ENCODE results near the gene CDC27. TPM values are rescaled to one million over a fixed set of nuclear protein-coding genes. Genes with fewer than 3 reads are reported as not detected.
A peak's percentile ranks its signal among the peaks of the same experiment; 100 is the strongest.
"Not testable (repeated sequence)": the region's sequence is repeated elsewhere in the genome, so short reads cannot be mapped to it uniquely, and the experiment has no call there.

The CDC27 gene
- total RNA-seq, 1 donor from 2014 or later, result 112 TPM

DNA sequence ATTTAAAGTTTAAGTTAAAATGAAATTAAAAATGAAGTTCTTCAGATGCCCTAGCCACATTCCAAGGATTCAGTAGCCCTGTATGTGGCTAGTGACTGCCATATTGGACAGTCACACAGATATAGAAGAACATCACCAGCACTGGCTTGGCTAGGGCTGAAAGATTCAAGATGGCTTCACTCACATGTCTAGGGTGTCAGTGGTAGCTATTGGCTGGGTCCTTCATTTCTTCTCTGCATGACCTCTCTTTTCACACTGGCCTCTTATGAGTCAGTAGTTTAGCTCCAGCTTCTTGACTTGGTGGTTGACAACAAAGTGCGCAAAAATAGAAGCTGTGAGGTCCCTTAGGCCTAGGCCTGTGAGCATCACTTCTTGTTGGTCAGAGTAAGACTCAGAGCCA, 1.7 kb upstream of the CDC27 start:
- Histone ChIP-seq H3K27me3 (no peaks in the 10 kb centered on the region), H3K9me3 (no peaks in the 10 kb centered on the region), H3K36me3 (no peaks in the 10 kb centered on the region), H3K4me3 (no peak overlapping the region), H3K27ac (no peak overlapping the region), H3K4me1 (peaks cover 10 to 13% of the 10 kb centered on the region in 2 donors)
- intact Hi-C loops (cut with DNase I), result no loop called here
- no peak for DNase-seq (ENCODE audit: low spot score in 2 of 2)
- TF ChIP-seq, protein P1, sequence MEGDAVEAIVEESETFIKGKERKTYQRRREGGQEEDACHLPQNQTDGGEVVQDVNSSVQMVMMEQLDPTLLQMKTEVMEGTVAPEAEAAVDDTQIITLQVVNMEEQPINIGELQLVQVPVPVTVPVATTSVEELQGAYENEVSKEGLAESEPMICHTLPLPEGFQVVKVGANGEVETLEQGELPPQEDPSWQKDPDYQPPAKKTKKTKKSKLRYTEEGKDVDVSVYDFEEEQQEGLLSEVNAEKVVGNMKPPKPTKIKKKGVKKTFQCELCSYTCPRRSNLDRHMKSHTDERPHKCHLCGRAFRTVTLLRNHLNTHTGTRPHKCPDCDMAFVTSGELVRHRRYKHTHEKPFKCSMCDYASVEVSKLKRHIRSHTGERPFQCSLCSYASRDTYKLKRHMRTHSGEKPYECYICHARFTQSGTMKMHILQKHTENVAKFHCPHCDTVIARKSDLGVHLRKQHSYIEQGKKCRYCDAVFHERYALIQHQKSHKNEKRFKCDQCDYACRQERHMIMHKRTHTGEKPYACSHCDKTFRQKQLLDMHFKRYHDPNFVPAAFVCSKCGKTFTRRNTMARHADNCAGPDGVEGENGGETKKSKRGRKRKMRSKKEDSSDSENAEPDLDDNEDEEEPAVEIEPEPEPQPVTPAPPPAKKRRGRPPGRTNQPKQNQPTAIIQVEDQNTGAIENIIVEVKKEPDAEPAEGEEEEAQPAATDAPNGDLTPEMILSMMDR (IDR thresholded peaks at IDR 0.05), result no peak

DNA sequence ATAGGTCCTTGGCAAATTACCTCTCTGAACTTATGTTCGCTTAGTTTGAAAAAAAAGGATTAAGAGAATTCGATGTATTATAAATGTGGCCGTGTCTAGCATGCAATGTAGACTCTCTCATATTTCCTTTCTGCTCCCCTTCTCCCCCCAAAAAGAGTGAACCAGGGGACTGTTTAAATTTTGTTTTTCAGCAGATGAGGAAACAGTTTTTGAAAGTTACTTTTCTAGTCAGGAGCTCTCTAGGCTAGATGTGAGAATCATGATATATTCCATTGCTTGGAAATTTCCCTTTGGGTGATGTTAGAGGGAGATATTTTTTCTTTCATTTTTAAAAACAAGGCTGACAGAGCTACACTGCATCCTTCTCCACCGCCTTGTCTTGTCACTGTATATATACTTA, 1.1 kb upstream of the CDC27 start:
- TF ChIP-seq, protein P1 (IDR thresholded peaks at IDR 0.05), result no peak
- H3K27ac ChIP-seq, result no peak overlapping the region
- H3K4me3 ChIP-seq, result no peak overlapping the region
- peaks cover 10 to 13% of the 10 kb centered on the region in 2 donors for H3K4me1 ChIP-seq
- H3K9me3 ChIP-seq, result no peaks in the 10 kb centered on the region
- no peak for DNase-seq (ENCODE audit: low spot score in 2 of 2)
- H3K36me3 ChIP-seq, result no peaks in the 10 kb centered on the region
- no peaks in the 10 kb centered on the region for H3K27me3 ChIP-seq
- intact Hi-C loops (cut with DNase I), result no loop called here

DNA sequence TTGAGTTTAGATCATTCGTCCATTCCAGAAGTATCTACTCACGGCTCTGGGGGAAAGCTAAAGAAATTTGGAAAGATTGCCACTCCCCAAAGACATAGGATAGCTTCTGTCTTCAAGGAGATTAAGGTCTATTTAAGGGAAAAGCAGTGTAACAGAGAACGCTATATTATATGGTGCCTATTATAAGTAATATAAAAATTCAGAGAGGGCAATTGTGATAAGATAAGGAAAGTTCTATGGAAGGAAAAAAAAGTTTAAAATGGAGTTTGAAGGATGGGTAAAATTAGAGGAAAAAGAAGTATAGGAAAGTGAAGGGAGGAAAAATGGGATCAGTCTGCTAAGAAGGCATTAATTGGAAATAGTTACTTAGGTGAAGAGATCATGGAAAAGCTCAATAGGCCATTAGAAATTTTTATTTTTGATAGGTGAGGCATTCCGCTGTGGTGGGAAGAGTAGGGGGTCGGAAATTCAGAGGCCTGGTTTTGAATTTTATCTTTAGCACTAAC, 690 bp upstream of the CDC27 start:
- DNase-seq (ENCODE audit: low spot score in 2 of 2), result no peak
- no peaks in the 10 kb centered on the region for H3K36me3 ChIP-seq
- intact Hi-C loops (cut with DNase I), result loop anchor here (1.0 kb wide), 1 partner anchor 36 kb away; no protein-coding TSS in a partner anchor

DNA sequence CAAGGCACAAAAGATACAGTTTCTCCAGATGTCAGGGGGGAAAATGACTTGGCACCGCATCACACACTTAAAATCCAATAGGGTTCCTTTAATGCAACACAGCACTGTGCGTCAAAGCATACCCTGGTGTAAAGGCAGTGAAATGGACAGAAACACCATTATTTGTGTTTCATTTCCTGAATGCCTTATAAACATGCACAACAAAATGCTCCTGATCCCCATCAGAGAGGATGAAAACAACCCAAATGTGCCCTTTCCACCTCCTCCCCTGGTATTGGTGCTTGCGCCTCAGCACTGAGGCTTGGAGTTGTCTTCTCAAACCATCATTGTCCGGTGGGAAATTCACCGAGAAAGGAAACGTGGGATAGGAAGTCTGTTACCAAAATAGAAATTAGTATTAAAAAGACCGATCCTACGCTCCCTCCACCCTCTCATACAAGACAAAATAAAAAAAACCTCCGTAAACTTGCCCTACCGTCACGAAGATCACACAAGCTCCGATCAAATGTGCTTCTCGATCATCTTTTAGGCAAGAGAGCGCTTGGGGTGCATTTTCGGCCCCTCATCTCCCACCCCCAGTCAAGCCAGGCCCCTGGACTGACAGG, 722 bp downstream of the CDC27 start:
- Histone ChIP-seq H3K4me3 (peak overlapping the region; percentile 92 to 96), H3K4me1 (peaks cover 12 to 13% of the 10 kb centered on the region in 2 donors), H3K36me3 (no peaks in the 10 kb centered on the region), H3K27ac (peak overlapping the region; percentile 95), H3K27me3 (no peaks in the 10 kb centered on the region), H3K9me3 (no peaks in the 10 kb centered on the region)
- TF ChIP-seq, protein P1 (IDR thresholded peaks at IDR 0.05), result no peak
- no peak for DNase-seq (ENCODE audit: low spot score in 2 of 2)
- intact Hi-C loops (cut with DNase I), result no loop called here

More for the DNA sequence above, 690 bp upstream of the CDC27 start:
- TF ChIP-seq, protein P1 (IDR thresholded peaks at IDR 0.05), result no peak
- peak overlapping the region; percentile 95 for H3K27ac ChIP-seq
- peak overlapping the region; percentile 92 to 96 for H3K4me3 ChIP-seq
- H3K27me3 ChIP-seq, result no peaks in the 10 kb centered on the region
- H3K9me3 ChIP-seq, result no peaks in the 10 kb centered on the region
- peaks cover 10 to 13% of the 10 kb centered on the region in 2 donors for H3K4me1 ChIP-seq

DNA sequence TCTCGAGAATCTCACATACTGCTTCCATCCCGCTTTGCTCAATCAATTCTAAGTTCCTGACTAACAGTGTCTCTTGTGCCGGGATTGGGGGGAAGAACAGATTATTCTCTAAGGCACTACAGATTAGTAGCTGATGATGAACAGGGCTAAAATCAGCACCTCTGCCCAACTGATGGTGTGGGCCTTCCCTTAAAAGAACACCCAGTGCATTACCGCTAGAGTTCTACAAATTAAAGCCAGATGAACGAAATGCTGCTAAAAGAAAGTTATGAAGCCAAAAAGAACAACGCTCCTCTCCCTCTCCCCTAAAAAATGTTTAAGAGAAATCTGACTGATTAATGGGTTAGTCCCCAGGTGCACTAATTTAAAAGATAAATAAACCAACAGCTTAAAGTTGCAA, 4.4 kb downstream of the CDC27 start:
- no peak overlapping the region for H3K27ac ChIP-seq
- intact Hi-C loops (cut with DNase I), result no loop called here
- no peak for DNase-seq (ENCODE audit: low spot score in 2 of 2)
- H3K27me3 ChIP-seq, result no peaks in the 10 kb centered on the region
- H3K9me3 ChIP-seq, result no peaks in the 10 kb centered on the region
- peaks cover 13 to 15% of the 10 kb centered on the region in 2 donors for H3K4me1 ChIP-seq
- peaks cover 3% of the 10 kb centered on the region in 2 donors for H3K36me3 ChIP-seq
- TF ChIP-seq, protein P1 (IDR thresholded peaks at IDR 0.05), result no peak
- H3K4me3 ChIP-seq, result peak overlapping the region in 1 of 2 donors; percentile 16

DNA sequence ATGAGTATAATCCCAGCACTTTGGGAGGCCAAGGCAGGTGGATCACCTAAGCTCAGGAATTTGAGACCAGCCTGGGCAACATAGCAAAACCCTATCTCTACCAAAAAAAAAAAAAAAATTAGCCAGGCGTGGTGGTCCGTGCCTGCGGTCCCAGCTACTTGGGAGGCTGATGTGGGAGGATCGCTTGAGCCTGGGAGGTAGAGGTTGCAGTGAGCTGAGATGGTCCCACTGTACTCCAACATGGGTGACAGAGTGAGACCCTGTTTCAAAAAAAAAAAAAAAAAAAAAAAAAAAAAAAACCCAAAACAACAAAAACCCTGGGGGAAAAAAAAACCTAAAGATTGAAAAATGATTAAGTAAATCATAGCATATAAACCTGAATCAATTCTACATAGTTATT, 8.1 kb downstream of the CDC27 start:
- H3K4me3 ChIP-seq; H3K27ac ChIP-seq; H3K4me1 ChIP-seq; DNase-seq (ENCODE audit: low spot score in 2 of 2); H3K27me3 ChIP-seq; H3K9me3 ChIP-seq; intact Hi-C loops (cut with DNase I): not testable (repeated sequence)
- peaks cover 13% of the 10 kb centered on the region in 2 donors for H3K36me3 ChIP-seq
